ENCODE data around the gene NAA15. TPM values are rescaled to one million over a fixed set of nuclear protein-coding genes. Genes with fewer than 3 reads are reported as not detected.

The NAA15 gene
- total and polyA plus RNA-seq, 4 donors, result 6.7 to 18.2 (median 11.1) TPM

- TF ChIP-seq, protein P1, sequence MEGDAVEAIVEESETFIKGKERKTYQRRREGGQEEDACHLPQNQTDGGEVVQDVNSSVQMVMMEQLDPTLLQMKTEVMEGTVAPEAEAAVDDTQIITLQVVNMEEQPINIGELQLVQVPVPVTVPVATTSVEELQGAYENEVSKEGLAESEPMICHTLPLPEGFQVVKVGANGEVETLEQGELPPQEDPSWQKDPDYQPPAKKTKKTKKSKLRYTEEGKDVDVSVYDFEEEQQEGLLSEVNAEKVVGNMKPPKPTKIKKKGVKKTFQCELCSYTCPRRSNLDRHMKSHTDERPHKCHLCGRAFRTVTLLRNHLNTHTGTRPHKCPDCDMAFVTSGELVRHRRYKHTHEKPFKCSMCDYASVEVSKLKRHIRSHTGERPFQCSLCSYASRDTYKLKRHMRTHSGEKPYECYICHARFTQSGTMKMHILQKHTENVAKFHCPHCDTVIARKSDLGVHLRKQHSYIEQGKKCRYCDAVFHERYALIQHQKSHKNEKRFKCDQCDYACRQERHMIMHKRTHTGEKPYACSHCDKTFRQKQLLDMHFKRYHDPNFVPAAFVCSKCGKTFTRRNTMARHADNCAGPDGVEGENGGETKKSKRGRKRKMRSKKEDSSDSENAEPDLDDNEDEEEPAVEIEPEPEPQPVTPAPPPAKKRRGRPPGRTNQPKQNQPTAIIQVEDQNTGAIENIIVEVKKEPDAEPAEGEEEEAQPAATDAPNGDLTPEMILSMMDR (IDR thresholded peaks at IDR 0.05; ENCODE audit: low read depth, low read length, missing input control), result no peak
- TF ChIP-seq FOXA1 (IDR thresholded peaks at IDR 0.05) (no peak), MAX (IDR thresholded peaks at IDR 0.05) (no peak), RAD21 (IDR thresholded peaks at IDR 0.05) (no peak), YY1 (IDR thresholded peaks at IDR 0.05) (no peak), TAF1 (conservative IDR thresholded peaks at IDR 0.05) (no peak), RXRA (IDR thresholded peaks at IDR 0.05) (no peak)
- TF ChIP-seq, protein P2, sequence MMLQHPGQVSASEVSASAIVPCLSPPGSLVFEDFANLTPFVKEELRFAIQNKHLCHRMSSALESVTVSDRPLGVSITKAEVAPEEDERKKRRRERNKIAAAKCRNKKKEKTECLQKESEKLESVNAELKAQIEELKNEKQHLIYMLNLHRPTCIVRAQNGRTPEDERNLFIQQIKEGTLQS (IDR thresholded peaks at IDR 0.05), result no peak
Measured at GRCh38 chr4:139374251-139374650, 72.9 kb downstream of the NAA15 start (continued).

GRCh38 chr4:139386421-139386820 is 85.1 kb downstream of the NAA15 start:
- no peaks in the 10 kb centered on the region for H3K27me3 ChIP-seq (ENCODE audit: control insufficient read depth in 4 of 4, insufficient read depth in 4 of 4, low read length in 3 of 4)
- no peaks in the 10 kb centered on the region for H3K4me1 ChIP-seq (ENCODE audit: control insufficient read depth in 4 of 4, insufficient read depth in 4 of 4, low read length in 3 of 4)
- DNase-seq (ENCODE audit: low spot score), result no peak
- no peak overlapping the region for H3K9ac ChIP-seq (ENCODE audit: low read depth in 1 of 2, low read length in 2 of 2)
- H3K36me3 ChIP-seq (ENCODE audit: control insufficient read depth in 4 of 4, insufficient read depth in 3 of 4, low read depth in 1 of 4, low read length in 3 of 4), result peaks cover 0 to 27% (median 9%) of the 10 kb centered on the region in 4 donors
- H3K4me3 ChIP-seq (ENCODE audit: low read depth in 1 of 3, low read length in 3 of 3), result no peak overlapping the region
- 96% methylated on average over 4 of the region's 4 CpGs for WGBS
- H3K27ac ChIP-seq (ENCODE audit: low read depth in 1 of 2, low read length in 2 of 2), result no peak overlapping the region
- no peaks in the 10 kb centered on the region for H3K9me3 ChIP-seq (ENCODE audit: control insufficient read depth in 4 of 4, low read length in 3 of 4)
- no peak for TF ChIP-seq MAX (IDR thresholded peaks at IDR 0.05)
- TF ChIP-seq YY1 (IDR thresholded peaks at IDR 0.05), result no peak
- TF ChIP-seq NR2F2 (IDR thresholded peaks at IDR 0.05), result no peak
- TF ChIP-seq EGR1 (IDR thresholded peaks at IDR 0.05; ENCODE audit: low read depth in 2 of 2), result no peak
- no peak for TF ChIP-seq RXRA (IDR thresholded peaks at IDR 0.05)
- TF ChIP-seq JUND (IDR thresholded peaks at IDR 0.05), result no peak
- no peak for TF ChIP-seq GABPA (IDR thresholded peaks at IDR 0.05 in 1 of 2, conservative IDR thresholded peaks at IDR 0.05 in 1 of 2)
- TF ChIP-seq, protein P2 (IDR thresholded peaks at IDR 0.05), result no peak
- no peak for TF ChIP-seq HNF4G (IDR thresholded peaks at IDR 0.05)
- no peak for TF ChIP-seq SP1 (IDR thresholded peaks at IDR 0.05)
- TF ChIP-seq, protein P3, sequence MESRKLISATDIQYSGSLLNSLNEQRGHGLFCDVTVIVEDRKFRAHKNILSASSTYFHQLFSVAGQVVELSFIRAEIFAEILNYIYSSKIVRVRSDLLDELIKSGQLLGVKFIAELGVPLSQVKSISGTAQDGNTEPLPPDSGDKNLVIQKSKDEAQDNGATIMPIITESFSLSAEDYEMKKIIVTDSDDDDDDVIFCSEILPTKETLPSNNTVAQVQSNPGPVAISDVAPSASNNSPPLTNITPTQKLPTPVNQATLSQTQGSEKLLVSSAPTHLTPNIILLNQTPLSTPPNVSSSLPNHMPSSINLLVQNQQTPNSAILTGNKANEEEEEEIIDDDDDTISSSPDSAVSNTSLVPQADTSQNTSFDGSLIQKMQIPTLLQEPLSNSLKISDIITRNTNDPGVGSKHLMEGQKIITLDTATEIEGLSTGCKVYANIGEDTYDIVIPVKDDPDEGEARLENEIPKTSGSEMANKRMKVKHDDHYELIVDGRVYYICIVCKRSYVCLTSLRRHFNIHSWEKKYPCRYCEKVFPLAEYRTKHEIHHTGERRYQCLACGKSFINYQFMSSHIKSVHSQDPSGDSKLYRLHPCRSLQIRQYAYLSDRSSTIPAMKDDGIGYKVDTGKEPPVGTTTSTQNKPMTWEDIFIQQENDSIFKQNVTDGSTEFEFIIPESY (IDR thresholded peaks at IDR 0.05), result no peak
- no peak for TF ChIP-seq HNF4A (conservative IDR thresholded peaks at IDR 0.05)
- TF ChIP-seq, protein P1 (IDR thresholded peaks at IDR 0.05; ENCODE audit: low read depth, low read length, missing input control), result no peak
- TF ChIP-seq TAF1 (conservative IDR thresholded peaks at IDR 0.05), result no peak
- no peak for TF ChIP-seq FOXA2 (IDR thresholded peaks at IDR 0.05)
- no peak for TF ChIP-seq RAD21 (IDR thresholded peaks at IDR 0.05)
- TF ChIP-seq FOXA1 (IDR thresholded peaks at IDR 0.05), result no peak
- no peak for TF ChIP-seq REST (IDR thresholded peaks at IDR 0.05)
